GM12864 (cell line): ENCODE results near the gene SLC51A.
A peak's percentile ranks its signal among the peaks of the same experiment; 100 is the strongest.

Experiments
- DNase-seq: peaks from one replicate; pipeline ENCODE4 v3.0.0-alpha.2; 2011; ENCODE audit warnings: low read depth
- H3K4me3 ChIP-seq: 2 replicates; pipeline ENCODE4 v1.5.1; 2011; ENCODE audit warnings: mild to moderate bottlenecking, low read depth, low read length, control low read depth
- TF ChIP-seq, protein P1 (sequence below): IDR thresholded peaks from 2 replicates; pipeline ENCODE4 v1.5.1; 2011; ENCODE audit warnings: low read depth, mild to moderate bottlenecking, moderate library complexity, low read length, control low read depth, inconsistent platforms; ENCODE audit errors: missing control alignments

Gene SLC51A

DNA sequence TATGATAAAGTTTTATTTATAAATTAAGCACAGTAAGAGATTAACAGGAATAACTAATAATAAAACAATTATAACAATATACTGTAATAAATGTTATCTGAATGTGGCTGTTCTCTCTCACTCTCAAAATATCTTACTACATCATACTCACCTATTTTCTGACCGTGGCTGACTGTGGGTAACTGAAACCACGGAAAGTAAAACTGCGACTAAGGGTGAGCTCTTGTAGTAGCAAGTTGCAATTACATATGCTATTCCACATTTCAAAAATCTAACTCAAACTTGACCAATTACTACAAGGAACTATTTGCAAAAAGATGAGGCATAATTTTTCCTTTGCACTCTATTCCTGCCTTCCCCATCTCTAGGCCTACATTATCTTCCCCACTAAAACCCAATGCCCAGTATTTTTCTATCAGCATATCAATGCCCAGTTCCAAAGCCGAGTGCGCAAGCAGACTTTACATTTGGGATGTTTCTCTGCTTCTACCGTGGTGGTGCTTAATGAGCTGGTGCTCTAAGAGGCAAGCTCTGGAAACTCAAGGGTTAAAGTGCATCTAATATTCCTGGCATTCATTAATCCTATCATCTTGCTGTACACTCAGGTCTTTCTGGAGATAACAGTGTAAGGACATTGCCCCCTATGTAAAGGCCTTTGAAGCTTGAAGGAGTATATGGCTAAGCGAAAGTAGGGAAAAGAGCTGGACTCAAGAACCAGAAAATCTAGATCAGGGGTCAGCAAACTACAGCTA lies 64.5 kb downstream of the SLC51A start:
- no peak overlapping the region for H3K4me3 ChIP-seq

DNA sequence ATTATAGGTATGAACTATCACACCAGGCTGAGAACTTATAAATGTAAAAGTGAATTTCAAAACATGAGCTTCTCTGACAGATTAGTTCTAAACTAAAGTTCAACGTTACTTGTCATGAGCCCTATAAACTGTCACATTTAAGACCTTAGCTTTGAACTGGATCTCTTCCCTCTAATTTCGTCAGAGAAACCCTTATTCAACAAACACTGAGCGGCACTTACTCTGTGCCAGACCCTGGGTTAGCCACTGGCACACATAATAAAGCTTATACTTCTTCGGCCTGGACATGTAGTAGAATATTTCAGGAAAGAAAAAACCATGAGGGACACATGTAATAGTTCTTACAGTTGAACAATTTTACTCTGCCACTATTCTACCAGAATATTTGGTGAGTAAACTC lies 65.6 kb downstream of the SLC51A start:
- H3K4me3 ChIP-seq = no peak overlapping the region
- no peak for DNase-seq
- TF ChIP-seq, protein P1, sequence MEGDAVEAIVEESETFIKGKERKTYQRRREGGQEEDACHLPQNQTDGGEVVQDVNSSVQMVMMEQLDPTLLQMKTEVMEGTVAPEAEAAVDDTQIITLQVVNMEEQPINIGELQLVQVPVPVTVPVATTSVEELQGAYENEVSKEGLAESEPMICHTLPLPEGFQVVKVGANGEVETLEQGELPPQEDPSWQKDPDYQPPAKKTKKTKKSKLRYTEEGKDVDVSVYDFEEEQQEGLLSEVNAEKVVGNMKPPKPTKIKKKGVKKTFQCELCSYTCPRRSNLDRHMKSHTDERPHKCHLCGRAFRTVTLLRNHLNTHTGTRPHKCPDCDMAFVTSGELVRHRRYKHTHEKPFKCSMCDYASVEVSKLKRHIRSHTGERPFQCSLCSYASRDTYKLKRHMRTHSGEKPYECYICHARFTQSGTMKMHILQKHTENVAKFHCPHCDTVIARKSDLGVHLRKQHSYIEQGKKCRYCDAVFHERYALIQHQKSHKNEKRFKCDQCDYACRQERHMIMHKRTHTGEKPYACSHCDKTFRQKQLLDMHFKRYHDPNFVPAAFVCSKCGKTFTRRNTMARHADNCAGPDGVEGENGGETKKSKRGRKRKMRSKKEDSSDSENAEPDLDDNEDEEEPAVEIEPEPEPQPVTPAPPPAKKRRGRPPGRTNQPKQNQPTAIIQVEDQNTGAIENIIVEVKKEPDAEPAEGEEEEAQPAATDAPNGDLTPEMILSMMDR = no peak

More for the DNA sequence above, 64.5 kb downstream of the SLC51A start:
- peak; percentile 58 for DNase-seq
- TF ChIP-seq, protein P1 = no peak
